GM03348 (cell line): ENCODE results near the gene C2orf81.
"Not testable (repeated sequence)": the region's sequence is repeated elsewhere in the genome, so short reads cannot be mapped to it uniquely, and the experiment has no call there.

Experiments
- DNase-seq: peaks from one replicate; pipeline ENCODE4 v3.0.0; 2012; ENCODE audit warnings: low spot score

C2orf81 gene

DNA sequence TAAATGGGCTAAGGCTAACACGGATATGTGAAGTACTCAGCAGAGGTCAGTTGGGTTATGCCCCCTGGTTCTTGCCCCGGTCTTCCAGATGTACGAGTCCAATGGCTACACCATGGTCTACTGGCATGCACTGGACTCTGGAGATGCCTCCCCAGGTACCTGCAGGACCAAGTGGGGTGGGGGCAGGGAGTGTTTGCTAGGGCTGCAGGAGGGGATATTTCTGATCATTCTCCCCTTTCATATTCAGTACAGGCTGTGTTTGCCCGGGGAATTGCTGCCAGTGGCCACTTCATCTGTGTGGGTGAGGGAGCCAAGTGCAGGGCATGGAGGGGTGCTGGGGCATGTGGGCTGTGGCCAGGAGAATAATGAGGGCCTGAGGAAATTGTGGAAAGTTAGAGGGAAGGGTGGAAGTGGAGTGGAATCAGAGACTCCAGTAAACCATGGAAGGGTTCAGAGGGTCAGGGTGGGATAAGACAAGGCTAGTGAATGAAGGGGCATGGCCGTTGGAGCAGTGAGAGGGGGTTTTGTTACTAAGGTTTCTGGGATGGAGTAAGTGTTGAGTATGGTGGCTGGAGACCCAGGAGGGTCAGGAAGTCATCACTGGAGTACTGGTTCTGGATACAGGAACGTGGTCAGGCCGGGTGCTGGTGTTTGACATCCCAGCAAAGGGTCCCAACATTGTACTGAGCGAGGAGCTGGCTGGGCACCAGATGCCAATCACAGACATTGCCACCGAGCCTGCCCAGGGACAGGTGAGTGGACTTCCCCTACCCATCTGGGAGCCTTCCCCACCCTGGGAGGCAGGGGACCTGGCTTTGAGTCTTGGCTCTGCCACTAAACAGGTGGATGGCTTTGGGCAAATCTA lies 2.0 kb upstream of the C2orf81 start:
- no peak for DNase-seq

DNA sequence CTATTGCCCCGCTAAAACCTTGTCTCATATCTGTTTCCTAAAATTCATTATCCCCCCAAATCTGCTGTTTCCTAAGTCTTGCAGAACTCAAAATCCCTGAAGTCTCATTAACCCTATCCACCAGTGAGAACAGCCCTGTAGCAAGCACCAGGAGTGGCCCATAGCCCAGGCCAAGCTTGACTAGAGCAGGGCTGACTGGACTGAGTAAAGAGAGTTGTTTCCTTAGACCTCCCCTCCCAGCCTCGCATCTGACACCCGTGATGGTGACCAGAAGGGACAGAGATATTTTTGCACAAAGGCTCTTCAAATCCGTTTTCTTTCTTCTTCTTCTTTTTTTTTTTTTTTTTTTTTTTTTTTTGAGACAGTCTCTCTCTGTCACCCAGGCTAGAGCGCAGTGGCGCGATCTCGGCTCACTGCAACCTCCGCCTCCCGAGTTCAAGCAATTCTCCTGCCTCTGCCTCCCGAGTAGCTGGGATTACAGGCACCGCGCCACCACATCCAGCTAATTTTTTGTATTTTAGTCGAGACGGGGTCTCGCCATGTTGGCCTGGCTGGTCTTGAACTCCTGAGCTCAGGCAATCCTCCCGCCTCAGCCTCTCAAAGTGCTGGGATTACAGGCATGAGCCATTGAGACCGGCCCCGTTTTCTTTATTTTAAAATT lies 846 bp downstream of the C2orf81 start:
- DNase-seq, result not testable (repeated sequence)

- no peak for DNase-seq
Measured at GRCh38 chr2:74420006-74420405, 1.4 kb downstream of the C2orf81 start.

GRCh38 chr2:74419345-74419744 lies 2.1 kb downstream of the C2orf81 start:
- no peak for DNase-seq

DNA sequence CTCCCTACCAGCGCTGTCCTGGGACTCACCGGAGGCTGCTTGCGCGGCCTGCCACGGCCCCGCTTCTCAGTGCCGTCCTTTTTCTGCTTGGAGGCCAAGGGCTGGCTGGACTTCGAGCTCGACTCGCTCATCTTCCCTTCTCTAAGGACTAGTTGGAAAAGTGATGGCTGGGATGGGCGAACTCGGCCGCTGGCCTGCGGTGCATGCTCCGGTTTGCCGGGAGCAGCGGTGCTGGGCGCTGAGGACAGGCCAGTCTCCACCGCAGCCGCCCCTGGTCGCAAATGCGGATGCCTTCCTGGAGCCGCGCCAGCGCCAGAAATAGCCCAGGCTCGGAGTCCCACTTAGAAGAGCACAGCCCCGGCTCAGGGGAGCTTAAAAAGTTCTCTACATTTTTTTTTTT lies 3.1 kb downstream of the C2orf81 start:
- DNase-seq, result no peak

DNA sequence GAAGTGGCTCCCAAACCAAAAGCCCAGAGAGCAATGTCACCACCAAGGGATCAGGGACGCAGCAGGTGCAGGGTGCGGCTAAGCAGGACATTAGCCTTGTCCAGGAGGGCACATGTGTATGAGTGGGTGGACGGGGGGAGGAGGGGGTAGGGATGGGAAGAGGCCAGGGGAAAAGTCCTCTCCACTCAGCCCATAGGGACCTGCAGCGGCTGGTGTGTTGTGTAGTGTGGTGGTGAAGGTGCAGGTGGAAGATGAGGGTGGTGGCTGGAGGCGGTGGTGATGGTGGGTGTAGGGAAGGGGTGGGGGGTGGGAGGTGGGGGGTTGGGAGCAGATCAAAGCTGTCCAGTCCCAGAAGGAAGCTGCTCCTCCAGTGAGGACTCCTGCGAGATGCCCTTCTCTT lies 3.7 kb downstream of the C2orf81 start:
- no peak for DNase-seq

GRCh38 chr2:74417197-74417596 lies 4.2 kb downstream of the C2orf81 start:
- no peak for DNase-seq

- DNase-seq, result no peak
Measured at GRCh38 chr2:74416778-74417177, 4.6 kb downstream of the C2orf81 start.

DNA sequence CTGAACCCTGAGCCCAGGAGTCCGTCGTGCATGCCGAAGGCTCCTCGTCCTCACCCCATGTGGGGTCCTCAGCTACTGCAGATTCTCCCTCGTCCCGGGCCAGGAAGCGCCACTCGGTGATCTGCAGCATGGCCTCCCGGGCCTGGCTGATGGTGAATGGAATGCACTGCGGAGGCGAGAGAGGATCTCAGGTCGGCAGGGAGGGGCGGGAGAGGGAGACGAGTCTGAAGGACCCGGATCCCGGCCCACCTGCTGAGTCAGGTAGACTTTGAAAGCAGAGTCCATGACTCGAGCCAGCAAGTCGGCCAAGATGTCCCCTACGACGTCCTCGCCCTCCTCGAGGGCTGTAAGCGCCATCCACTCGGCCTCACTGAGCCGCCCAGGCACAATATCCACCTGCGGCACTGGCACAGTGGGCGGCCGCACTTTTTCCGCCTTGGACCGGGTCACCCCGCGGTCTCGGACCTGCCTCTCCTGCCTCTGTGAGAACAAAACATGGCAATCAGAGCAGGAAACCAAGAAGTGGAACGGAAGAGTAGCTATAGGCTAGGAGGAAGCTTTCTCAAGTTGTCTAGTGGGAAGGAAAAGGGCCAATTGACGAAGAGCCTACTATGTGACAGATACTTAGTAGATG lies 5.5 kb downstream of the C2orf81 start:
- no peak for DNase-seq

- DNase-seq, result peak; percentile 71
Measured at GRCh38 chr2:74414881-74415761, 6.3 kb downstream of the C2orf81 start.

DNA sequence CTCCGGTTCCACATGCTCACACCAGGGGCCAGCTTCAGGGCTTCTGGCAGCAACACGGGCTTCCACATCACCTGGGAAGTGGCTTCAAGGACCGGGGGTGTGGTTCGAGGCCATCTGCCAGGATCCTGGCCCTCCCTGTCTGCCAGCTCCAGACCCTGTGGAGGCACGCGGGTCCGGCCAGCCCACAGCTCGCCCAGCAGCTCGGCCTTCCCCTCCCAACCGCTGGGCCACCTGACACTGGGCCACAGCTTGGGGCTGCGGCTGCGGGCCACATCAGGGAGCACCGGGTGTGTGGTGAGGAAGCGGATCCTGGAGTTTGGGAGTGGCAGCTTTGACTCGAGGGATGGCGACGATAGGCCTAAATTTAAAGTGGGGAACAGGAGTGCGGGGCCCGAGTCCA lies 7.0 kb downstream of the C2orf81 start:
- DNase-seq, result no peak

- no peak for DNase-seq
Measured at GRCh38 chr2:74413001-74413698, 8.3 kb downstream of the C2orf81 start.

- no peak for DNase-seq
Measured at GRCh38 chr2:74407682-74408081, 13.7 kb downstream of the C2orf81 start.

GRCh38 chr2:74406035-74406434 lies 15.4 kb downstream of the C2orf81 start:
- no peak for DNase-seq

DNA sequence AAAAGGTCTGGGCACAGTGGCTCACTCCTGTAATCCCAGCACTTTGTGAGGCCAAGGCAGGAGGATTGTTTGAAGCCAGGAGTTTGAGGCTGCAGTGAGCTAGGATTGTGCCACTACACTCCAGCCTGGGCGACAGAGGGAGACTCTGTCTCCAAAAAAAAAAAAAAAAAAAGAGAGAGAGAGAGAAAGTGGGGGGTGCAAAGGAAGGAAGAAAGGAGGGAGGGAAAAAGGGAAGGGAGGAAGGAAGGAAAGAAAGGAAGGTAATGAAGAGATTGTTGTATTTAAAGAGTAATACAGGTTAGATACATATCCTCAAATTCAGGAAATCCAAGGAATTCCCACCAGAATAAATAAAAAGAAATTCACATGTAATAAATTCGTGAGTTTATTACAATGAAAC lies 19.5 kb downstream of the C2orf81 start:
- DNase-seq, result no peak

- peak; percentile 54 for DNase-seq
Measured at GRCh38 chr2:74399785-74400184, 21.6 kb downstream of the C2orf81 start.

- DNase-seq, result no peak
Measured at GRCh38 chr2:74396149-74396548, 25.3 kb downstream of the C2orf81 start.

DNA sequence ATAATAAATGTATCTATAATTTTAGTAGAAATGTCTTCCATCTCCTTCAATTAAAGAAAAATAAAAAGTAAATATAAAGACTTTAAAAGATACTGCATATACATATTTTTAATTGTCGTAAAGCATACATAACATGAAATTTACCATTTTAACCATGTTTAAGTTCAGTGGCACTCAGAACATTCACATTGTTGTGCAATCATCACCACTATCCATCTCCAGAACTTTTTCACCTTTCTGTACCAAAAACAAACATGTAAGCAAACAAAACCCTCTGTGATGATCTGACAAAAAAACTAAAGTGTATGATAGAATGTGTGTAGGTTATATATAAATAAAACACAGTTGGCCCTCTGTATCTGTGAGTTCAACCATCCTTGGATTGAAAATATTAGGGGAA lies 27.9 kb downstream of the C2orf81 start:
- no peak for DNase-seq

GRCh38 chr2:74392449-74392743 lies 29.0 kb downstream of the C2orf81 start:
- no peak for DNase-seq

DNA sequence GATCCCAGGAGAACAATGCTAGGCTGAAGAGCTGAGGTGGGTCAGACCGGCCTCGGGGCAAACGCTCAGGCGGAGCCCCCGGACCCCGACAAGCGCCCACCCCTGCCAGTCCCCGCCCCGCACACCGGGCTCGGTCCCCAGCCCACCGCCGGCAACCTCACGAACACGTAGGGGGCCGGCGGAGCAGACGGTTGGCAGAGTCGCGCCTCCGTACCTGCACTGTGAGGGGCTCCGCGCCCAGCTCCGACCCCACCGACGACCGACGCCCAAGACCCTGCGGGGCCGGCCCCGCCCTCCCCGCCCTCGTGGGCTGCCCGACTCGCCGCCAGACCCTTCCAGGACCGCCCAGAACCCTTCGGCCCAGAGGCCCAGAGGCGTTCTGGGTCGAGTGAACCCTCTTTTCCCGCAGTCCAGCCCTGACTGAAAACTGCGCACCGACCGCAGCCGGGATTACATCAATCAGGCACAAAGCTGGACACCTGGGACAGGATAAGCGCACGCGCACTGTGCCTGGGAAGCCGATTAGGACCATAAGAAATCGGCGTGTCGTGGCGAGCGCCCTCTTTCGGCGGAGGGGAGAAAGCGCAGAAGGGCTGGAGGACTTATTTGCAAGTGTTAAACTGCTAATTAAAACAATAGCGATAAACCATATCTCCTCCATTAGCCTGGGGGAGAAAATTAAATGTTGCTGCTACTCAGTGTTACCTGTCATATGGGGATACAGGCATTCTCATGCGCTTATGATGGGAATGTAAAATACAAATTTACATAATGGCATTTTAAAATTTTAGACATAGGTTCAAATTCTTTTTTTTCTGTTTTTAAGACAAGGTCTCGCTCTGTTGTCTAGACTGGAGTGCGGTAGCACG lies 29.6 kb downstream of the C2orf81 start:
- DNase-seq, result peak; percentile 94

DNA sequence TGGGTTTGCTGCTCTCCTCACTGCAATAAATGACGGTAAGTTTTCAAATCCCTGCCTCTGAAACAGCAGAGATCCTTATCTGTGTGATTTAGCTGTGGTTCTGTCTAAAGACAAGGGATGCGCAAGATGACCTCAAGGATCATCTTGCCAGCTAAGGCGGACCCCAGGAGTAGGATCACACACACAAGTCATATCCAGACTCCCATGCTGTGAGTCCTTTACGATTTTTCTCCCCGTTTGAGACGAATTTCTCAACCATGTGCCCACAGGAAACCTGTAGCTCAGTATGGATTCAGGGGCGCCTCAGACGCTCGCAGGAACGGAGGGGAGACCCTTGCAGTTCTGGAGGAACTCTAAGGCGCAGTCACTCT lies 30.2 kb downstream of the C2orf81 start:
- DNase-seq, result peak; percentile 51
